Muscle of arm (tissue), 12 donors: ENCODE data around the gene HNRNPDL. TPM values are rescaled to one million over a fixed set of nuclear protein-coding genes. Genes with fewer than 3 reads are reported as not detected.
"Not testable (repeated sequence)": the region's sequence is repeated elsewhere in the genome, so short reads cannot be mapped to it uniquely, and the experiment has no call there.

Experiments
- DNase-seq: peaks from one replicate; pipeline ENCODE4 v3.0.0-alpha.2; 2013
- polyA plus RNA-seq, 12 donors: library from polyadenylated mRNA; unstranded; fragments of 120-200 nt; gene quantifications; one replicate each; pipeline ENCODE4 v1.2.1, GENCODE V29; 2013; ENCODE audit not compliant: insufficient read length in 12 of 12

Gene HNRNPDL
- polyA plus RNA-seq, 12 donors = 315 to 616 (median 434) TPM

DNA sequence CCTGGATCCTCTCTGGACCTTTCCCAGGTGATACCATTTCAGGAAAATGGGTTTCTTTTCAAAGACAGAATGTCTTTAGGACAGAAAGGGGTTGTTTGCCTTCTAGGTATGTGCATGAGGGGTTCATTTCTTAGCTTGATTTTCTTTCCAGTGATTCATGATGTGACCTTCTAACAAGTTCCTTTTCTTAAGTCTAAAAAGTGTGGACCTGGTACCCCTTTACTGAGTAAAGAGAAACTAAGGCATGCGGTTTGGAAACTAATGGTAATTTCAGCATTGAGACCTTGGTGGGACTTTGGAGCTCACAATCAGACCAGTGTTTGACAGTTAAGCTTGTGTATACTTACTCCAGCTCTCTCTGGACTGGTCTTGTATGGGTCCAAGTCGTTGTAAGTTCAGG, 8.8 kb upstream of the HNRNPDL start:
- DNase-seq = no peak

DNA sequence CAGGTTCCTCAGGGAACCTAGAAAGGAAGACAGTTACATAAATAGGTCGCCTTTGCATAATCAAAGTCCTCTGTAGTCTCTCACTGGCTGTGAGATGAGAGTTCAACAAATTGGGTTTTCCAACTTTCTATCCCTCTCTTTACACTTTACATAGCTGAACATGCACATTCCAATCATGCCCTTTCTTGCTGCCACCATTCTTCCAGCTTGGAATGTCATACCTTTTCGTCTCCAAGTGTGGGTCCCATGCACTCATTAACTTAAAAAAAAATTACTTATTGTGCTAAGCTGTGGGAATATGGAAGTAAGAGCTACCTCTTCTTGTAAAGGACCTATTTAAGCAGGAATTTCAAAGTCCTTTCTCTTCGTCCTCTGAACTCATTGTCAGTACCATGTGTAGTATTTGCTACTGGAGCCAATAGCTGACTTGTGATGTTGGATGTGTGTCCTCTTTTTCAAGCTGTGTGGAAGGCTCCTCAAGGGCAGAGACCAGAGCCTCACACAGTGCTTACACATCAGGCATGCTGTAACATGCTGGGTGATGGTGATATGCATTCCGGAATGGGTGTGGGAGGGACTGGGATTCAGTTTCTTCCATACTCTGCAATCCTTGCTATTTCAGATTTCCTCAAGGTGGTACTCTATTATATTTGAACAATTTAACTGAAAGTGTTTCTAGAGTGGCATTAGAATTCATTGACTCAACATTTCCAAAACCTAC, 7.2 kb upstream of the HNRNPDL start:
- DNase-seq = no peak

DNA sequence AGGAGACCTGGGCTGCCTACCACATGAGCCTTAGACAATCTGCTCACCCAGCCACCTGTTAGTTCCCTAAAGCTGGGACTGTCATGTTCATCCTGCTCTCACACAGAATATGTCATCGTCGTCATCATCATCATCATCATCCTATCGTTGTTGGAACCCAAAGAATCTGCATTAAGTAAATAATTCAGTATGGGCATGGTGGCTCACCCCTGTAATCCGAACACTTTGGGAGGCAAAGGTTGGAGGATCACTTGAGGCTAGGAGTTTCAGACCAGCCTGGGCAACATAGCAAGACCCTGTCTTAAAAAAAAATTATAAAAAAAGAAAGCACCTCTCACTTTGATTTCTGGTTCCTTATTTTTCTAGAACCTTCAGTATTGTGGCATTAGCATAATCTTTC, 6.5 kb upstream of the HNRNPDL start:
- no peak for DNase-seq

DNA sequence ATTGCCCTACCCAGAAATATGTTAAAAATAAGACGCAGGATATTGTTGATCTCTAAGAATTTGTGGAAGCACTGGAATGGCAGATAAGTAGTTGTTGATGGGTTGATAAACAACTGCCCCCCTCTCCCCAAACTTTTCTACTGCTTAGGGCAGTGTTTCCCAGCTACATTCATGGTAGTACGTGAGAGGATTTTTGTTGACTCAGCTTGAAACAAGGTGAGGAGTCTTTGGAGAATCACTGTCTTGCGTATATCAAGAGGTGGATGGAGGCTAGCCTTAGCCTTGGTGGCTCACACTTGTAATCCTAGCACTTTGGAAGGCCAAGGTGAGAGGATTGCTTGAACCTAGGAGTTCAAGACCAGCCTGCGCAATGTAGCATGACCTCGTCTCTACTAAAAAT, 5.9 kb upstream of the HNRNPDL start:
- no peak for DNase-seq

DNA sequence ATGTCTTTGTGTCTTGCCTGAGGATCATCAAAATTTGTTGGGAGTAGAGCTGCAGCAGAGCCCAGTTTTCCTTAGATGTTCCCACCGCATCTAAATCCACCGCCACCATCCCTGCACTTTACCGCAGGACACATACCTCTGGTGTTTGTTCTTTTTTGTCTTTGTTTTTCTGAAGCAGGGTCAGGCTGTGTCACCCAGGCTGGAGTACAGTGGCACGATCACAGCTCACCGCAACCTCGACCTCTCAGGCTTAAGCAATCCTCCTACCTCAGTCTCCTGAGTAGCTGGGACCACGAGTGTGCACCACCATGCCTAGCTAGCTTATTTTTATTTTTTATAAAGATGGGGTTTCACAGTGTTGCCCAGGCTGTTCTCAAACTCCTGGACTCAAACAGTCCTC, 4.7 kb upstream of the HNRNPDL start:
- DNase-seq = no peak

DNA sequence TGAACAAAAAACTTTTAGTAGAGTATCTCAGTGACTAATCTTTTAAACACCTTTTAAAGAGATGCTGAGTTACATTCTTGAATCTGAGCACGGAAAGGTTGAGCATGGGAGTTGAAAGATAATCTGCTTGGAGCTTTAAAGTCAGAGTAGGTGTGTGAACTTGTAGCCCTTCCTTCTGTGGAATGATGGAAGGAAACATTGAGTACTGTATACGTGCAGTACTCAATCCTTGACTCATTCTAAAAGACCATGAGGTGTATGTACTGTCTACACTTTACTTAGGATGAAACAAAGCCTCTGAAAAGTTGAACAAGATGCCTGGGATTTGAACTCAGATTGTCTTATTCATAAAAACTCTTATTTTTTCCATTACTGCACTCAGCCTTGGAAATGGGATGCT, 3.5 kb upstream of the HNRNPDL start:
- no peak for DNase-seq

DNA sequence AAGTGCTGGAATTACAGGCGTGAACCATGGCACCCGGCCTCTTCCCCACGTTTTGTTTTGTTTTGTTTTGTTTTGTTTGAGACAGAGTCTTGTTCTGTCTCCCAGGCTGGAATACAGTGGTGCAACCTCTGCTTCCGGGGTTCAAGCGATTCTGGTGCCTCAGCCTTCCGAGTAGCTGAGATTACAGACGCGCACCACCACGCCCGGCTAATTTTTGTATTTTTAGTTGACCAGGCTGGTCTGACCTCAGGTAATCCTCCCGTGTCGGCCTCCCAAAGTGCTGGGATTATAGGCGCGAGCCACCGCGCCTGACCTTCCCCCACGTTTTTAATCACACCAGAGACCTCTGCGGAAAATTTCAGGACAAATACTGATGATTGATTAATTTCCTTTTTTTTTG, 2.3 kb upstream of the HNRNPDL start:
- no peak for DNase-seq

DNA sequence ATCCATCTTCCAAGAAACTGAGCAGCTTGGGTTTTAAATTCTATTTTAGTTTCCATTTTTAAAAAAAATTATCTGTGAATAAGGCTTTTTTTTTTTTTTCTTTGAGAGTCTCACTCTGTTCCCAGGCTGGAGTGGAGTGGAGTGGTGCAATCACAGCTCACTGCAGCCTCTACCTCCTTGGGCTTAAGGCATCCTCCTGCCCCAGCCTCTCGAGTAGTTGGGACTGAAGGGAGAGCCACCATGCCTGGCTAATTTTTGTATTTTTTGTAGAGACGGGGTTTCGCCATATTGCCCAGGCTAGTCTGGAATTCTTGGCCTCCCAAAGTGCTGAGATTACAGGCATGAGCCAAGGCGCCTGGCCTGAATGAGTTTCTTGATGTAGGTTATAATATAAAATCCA, 1.6 kb upstream of the HNRNPDL start:
- DNase-seq = no peak

DNA sequence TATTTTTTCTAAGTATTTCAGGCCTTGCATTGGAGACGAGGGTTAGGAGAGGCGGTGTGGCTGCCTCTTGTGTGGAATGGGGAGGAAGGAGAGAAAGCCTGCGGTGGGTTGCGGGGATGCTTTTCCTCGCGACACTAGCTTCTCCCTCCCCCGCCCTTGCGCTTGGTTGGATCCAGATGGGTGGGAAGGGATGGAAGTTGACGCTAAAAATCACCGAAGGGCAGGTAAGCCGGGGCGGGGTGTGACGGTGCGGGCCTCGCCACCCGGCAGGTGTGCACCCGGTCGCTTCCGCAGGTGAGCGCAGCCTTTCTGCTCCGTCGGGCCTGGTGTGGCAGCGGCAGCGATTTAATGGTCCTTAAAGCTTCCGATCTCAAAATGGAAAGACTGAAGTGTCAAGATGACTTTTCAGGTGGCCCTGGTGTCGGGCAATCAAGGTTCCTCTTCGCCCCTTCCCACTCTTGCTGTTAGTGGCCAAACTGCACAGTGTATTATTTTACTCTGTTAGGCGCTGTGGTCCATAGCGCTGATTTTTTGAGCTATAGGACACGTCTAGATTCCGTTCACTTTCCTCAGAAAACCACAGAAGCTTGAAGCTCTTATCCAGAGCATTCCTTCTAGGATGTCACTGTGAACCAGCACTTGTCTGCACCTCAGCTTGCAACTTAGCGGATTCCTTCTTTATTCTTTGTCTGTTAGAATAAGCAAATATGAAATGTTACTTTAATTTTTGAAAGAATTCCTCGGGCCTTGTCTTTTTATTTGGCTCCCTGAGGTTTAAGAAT, 893 bp upstream of the HNRNPDL start:
- peak; percentile 15 for DNase-seq

DNA sequence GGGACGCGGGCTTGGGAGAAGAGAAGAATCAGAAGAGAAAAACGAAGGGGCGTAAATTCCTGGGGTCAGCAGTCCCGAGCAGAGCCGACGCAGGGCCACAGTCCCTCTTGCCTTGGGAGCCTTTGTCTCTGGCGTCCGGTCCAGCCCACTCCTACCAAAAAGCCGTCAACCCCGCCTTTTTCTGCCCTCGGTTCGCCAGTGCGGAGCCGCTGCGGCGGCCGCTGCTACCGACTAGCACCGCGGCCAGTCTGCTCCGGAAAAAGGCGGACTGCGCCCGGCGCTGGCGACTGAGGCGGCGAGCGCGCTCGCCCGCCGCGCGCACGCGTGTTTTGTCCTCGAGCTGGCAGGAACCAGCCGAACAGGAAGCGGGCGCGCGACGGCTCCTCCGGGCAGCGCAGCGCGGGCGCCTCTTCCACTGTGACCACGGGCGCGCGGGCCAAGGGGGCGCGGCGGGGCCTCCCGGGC, 502 bp downstream of the HNRNPDL start:
- DNase-seq = no peak

DNA sequence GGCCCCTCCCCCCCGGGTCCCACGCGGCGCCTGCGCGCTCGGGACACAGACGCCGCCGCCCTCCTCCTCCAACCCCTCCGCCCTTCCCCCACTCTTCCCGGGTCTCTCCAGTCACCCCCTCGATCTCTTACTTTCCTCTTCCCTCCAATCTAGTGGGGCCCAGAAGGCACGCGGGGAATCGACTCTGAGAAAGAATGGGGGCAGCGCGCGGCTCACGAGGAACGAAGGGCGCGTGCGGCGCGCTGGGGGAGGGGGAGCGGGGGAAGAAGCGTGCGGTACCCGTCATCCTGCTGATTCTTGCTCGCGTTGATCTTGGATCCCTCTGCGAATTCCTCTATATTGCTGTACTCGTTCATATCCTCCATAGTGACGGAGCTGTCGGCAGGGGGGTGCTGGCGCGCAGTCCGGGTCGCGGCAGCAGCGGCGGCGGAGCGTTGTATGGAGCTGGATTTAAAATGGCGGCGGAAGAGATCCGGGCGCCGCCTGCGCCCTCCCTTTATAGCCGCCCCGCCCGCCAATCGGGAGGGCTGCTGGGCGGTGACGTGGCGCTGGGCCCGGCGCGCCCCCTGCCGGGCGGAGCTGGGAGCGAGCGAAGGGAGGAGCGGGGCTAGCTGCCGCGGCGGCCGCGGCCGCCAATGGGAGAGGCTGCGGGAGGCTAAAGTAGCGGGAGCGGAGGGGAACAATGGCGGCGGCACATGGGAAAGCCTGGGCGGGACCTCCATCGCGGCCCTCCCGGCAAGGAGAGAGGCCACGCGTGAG, 1.1 kb downstream of the HNRNPDL start:
- DNase-seq = peak; percentile 95

DNA sequence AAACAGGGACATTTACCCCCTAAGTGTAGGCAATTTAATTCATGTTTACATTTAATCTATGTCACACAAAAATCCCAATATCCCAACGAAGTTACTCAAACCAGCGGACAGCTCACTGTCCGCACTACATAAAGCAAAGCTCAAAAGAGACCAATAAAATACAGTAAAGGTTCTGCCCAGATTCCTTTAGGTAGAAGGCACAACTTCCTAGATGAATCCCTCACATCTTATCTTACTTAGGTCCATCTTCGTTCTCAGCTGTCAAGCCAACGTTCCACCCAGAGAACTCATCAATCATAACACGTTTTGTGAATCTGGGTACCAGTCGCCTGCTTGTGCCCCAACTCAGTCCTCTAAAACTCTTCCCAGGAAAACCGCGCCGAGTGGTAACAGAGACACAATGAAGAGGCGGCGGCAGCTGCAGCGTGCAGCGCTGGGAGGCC, 1.7 kb downstream of the HNRNPDL start:
- DNase-seq = no peak

DNA sequence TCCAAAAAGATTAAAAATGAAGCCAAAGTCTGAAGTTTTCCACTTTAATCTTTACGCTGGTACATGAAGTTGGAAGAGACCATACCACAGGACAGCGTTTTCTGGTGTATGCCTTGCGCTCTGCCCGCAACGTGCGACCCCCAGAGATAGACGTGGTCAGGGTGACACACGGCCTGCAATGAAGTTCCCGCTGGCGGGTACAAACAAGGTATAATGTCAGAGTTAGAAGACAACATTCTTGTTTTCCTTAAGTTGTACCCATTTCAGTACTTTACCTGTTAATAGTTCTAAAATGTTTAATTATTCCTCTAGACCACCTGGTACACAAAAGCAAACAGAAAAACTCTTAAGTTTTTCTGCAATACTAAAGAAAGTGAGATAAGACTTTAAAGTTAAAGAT, 4.8 kb downstream of the HNRNPDL start:
- DNase-seq = no peak

DNA sequence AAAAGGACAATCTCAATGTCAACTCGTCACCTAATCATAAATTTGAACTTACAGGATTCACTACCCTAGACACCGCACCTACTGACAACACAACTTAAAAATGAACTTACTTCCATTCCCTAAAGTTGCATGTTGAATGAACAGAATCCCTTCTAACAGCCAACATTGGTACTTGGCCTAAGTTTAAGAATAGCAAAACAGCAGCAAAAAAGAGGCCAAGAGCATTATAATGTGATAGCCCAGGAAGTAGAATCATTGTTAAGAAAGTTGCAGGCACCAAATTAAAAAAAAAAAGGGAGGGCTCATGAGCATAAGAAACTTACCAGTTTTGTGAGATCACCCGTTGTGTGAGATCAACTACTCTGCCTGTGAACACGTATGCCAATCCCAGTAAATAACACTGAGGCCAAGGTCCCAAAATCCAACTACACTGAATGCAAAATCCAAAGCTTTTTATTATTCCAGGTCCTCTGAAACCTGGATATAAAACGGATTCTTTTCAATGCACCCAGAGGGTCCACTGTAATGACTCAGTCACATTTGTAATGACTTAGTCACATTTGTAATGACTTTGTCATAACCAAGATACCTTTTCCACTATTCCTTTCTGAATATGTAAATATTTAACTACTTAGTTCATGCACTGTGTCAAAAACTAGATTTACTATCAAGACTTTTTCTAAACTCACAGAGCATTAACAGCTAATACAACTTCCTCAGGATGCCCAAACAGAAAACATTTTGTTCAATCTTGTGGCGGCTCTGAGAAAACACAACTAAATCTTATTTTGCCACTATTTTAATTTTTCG, 6.8 kb downstream of the HNRNPDL start:
- no peak for DNase-seq

DNA sequence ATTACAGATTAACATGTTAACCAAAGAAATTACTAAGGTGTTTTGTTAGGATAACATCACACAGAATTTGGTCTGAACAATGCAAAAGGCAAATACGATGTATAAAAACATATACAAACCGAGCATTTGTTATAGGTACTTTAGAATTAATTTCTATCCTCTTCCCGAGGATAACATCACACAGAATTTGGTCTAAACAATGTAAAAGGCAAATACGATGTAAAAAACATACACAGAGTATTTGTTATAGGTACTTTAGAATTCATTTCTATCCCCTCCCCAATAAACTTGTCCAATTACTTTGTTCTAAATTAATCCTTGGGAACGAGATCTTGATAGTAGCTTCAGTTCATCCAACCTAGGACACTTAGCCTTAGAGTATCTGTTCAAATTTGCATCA, 7.6 kb downstream of the HNRNPDL start:
- no peak for DNase-seq

DNA sequence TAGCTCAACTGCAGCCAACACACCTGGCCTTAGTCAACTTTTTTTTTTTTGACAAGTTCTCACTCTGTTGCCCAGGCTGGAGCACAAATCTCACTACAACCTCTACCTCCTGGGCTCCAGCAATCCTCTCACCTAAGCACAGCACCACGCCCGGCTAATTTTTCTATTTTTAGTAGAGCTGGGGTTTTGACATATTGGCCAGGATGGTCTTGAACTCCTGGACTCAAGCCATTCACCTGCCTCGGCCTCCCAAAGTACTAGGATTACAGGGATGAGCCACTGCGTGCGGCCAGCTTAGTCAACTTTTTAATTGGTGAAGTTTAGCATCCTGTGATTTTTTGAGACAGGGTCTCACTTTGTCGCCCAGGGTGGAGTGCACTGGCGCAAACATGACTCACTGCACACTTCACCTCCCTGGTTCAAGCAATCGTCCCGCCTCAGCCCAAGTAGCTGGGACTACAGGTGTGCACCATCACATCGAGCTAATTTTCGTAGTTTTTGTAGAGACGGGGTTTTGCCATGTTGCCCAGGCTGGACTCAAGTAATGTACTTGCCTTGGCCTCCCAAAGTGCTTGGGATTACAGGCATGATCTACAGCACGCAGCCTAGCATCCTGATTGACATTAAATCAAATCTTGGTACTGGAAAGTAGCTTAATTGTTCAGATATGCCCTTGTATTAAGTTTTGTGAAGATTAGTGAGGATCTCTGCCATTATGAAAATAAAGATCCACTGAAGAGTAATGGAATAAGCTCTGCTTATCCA, 8.3 kb downstream of the HNRNPDL start:
- DNase-seq = no peak

DNA sequence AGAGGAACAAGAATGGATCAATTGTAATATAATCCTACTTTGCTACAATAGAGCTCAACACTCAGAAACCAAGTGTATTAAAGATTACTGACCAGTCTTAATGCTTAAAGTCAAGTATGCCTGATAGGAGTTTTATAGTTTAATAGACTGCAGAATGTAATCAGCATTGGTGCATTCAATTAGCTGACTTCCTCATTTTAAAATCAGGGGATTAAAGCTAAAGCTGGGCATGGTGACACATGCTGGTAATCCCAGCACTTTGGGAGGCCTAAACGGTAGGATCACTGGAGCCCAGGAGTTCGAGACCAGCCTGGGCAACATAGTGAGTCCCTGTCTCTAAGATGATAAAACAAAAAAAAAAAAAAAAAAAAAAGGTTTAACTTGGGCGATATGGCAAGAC, 10.8 kb downstream of the HNRNPDL start:
- DNase-seq = no peak

DNA sequence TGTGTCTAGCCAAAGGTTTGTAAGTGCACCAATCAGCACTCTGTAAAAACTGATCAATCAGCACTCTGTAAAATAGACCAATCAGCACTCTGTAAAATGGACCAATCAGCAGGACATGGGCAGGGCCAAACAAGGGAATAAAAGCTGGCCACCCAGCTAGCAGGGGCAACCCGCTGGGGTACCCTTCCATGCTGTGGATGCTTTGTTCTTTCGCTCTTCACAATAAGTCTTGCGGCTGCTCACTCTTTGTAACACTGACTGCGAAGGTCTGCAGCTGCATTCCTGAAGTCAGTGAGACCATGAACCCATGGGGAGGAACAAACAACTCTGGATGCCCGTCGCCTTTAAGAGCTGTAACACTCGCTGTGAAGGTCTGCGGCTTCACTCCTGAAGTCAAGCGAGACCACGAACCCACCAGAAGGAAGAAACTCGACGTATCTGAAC, 14.3 kb downstream of the HNRNPDL start:
- no peak for DNase-seq

DNA sequence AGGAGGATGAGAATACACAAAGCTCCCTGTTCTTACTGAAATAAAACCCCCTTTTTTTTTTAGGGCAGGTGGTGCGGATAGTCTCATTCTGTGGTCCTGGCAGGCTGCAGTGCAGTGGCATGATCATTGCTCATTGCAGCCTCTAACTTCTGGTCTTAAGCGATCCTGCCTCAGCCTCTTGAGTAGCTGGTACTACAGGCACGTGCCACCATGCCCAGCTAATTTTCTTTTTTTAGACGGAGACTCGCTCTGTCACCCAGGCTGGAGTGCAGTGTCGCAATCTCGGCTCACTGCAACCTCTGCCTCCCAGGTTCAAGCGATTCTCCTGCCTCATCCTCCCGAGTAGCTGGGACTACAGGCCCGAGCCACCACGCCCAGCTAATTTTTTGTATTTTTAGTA, 15.2 kb downstream of the HNRNPDL start:
- not testable (repeated sequence) for DNase-seq

DNA sequence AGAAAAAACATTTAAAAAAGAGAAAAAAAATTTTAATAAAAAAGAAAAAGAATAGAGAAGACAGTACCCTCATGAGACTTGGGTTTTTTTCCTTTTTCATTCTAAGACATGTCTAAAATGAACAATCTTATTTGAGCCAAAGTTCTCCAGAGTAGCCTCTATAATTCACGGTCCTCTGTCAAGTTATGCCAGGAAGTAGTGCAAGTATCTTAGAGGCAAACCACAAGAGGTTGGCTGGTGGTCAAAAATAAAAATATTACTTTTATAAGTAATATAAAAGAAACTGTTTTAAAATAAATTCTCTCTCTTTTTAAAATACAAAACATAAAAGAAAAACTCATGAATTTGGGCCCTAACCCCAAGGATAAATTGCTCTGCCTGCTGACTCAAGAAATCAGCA, 26.5 kb downstream of the HNRNPDL start:
- no peak for DNase-seq
